A673 (cell line): ENCODE results near the gene FAM209B.
"Not testable (repeated sequence)": the region's sequence is repeated elsewhere in the genome, so short reads cannot be mapped to it uniquely, and the experiment has no call there.

Experiments
- EZH2 ChIP-seq: fragments of 200-600 bp; sonication (generic); IDR thresholded peaks from 2 replicates; pipeline ENCODE4 v1.6.1; 2017; ENCODE audit warnings: borderline replicate concordance, low read depth, mild to moderate bottlenecking, mixed read lengths, antibody characterized with exemption, low read length; ENCODE audit not compliant: poor library complexity, severe bottlenecking
- TF ChIP-seq, protein P1 (sequence below): fragments of 300-800, 200-600 bp; sonication (generic); conservative IDR thresholded peaks from 2 replicates; pipeline ENCODE4 v1.5.1; 2017; ENCODE audit warnings: low read depth, mild to moderate bottlenecking, antibody characterized with exemption, low read length, moderate library complexity, mixed read lengths

DNA sequence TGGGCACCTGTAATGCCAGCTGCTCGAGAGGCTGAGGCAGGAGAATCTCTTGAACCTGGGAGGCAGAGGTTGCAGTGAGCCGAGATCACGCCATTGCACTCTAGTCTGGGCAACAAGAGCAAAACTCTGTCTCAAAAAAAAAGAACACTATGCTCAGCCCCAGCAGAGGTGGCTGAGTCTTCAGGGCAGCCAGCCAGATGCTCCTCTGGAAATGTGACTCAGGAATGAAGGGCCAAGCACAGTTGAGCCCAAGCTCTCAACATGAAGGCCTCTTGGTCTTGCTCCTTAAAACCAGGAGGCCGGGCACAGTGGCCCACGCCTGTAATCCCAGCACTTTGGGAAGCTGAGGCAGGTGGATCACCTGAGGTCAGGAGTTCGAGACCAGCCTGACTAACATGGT lies 31.5 kb downstream of the FAM209B start:
- TF ChIP-seq, protein P1, sequence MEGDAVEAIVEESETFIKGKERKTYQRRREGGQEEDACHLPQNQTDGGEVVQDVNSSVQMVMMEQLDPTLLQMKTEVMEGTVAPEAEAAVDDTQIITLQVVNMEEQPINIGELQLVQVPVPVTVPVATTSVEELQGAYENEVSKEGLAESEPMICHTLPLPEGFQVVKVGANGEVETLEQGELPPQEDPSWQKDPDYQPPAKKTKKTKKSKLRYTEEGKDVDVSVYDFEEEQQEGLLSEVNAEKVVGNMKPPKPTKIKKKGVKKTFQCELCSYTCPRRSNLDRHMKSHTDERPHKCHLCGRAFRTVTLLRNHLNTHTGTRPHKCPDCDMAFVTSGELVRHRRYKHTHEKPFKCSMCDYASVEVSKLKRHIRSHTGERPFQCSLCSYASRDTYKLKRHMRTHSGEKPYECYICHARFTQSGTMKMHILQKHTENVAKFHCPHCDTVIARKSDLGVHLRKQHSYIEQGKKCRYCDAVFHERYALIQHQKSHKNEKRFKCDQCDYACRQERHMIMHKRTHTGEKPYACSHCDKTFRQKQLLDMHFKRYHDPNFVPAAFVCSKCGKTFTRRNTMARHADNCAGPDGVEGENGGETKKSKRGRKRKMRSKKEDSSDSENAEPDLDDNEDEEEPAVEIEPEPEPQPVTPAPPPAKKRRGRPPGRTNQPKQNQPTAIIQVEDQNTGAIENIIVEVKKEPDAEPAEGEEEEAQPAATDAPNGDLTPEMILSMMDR, result not testable (repeated sequence)
- not testable (repeated sequence) for TF ChIP-seq EZH2
